ENCODE results near the gene RAD51. TPM values are rescaled to one million over a fixed set of nuclear protein-coding genes. Genes with fewer than 3 reads are reported as not detected.

Gene RAD51
- total RNA-seq, 1 donor from 2014 or later = 5.0 TPM

DNA sequence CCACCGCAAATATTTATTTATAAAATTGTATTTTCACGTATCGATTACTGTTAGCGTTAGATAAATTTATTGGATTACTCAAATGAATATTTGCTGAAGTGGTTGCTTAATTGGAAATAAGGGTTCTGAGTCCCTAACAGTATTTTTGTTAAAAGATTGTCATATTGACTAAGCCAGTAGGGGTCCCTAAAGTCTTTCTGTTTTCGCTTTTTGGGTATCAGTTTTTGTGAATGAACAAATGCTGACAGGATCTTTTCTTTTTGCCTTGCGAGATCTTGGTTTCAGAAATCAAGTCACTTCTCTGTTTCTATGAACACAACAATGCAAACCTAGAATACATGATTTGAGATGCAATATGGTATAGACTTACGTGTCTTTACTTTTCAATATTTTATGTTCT is 7.1 kb downstream of the RAD51 start:
- Mint-ChIP-seq H3K27ac (ENCODE audit: unreplicated experiment) (no peak overlapping the region), H3K4me3 (ENCODE audit: unreplicated experiment) (no peak overlapping the region), H3K36me3 (ENCODE audit: unreplicated experiment) (no peaks in the 10 kb centered on the region), H3K9me3 (ENCODE audit: unreplicated experiment) (no peaks in the 10 kb centered on the region), H3K4me1 (ENCODE audit: low read depth, unreplicated experiment) (no peaks in the 10 kb centered on the region), H3K27me3 (ENCODE audit: unreplicated experiment) (no peaks in the 10 kb centered on the region)
- no peak for DNase-seq
- TF ChIP-seq, protein P1, sequence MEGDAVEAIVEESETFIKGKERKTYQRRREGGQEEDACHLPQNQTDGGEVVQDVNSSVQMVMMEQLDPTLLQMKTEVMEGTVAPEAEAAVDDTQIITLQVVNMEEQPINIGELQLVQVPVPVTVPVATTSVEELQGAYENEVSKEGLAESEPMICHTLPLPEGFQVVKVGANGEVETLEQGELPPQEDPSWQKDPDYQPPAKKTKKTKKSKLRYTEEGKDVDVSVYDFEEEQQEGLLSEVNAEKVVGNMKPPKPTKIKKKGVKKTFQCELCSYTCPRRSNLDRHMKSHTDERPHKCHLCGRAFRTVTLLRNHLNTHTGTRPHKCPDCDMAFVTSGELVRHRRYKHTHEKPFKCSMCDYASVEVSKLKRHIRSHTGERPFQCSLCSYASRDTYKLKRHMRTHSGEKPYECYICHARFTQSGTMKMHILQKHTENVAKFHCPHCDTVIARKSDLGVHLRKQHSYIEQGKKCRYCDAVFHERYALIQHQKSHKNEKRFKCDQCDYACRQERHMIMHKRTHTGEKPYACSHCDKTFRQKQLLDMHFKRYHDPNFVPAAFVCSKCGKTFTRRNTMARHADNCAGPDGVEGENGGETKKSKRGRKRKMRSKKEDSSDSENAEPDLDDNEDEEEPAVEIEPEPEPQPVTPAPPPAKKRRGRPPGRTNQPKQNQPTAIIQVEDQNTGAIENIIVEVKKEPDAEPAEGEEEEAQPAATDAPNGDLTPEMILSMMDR (IDR thresholded peaks at IDR 0.05; ENCODE audit: partially characterized antibody, unreplicated experiment) = peak; percentile 44

DNA sequence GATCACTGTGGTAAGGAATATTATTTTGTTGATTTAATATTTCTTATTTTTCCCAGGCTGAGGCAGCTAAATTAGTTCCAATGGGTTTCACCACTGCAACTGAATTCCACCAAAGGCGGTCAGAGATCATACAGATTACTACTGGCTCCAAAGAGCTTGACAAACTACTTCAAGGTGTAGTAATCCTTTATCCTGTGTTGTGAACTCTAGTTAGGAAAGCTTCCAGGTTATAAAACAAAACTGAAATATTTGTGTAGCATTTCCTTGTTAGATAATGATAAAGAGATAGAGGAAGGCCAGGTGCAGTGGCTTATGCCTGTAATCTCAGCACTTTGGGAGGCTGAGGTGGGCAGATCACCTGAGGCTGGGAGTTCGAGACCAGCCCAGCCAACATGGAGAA is 11.1 kb downstream of the RAD51 start:
- Mint-ChIP-seq H3K4me1 (ENCODE audit: low read depth, unreplicated experiment) (no peaks in the 10 kb centered on the region), H3K27ac (ENCODE audit: unreplicated experiment) (no peak overlapping the region), H3K4me3 (ENCODE audit: unreplicated experiment) (no peak overlapping the region), H3K9me3 (ENCODE audit: unreplicated experiment) (no peaks in the 10 kb centered on the region), H3K36me3 (ENCODE audit: unreplicated experiment) (no peaks in the 10 kb centered on the region), H3K27me3 (ENCODE audit: unreplicated experiment) (no peaks in the 10 kb centered on the region)
- no peak for DNase-seq
- TF ChIP-seq, protein P1 (IDR thresholded peaks at IDR 0.05; ENCODE audit: partially characterized antibody, unreplicated experiment) = no peak

DNA sequence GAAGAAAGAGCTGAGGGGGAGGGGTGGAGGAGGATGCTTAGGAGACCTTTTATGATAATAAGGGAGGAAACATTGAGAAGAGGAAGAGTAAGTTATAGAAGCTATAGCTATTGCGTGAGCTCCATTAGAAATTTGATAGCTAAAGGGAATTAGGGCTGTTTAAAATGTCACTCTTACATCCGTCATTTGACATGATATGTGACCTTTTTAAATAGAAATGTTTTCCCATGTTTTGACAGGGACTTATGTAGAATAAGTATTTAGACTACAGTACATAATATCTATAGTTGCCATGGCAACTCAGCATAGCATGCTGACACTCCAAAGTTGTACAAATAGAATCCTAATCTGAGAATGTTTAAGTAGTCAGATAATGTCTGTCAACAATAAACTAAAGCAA is 19.2 kb downstream of the RAD51 start:
- TF ChIP-seq, protein P1 (IDR thresholded peaks at IDR 0.05; ENCODE audit: partially characterized antibody, unreplicated experiment) = no peak
- Mint-ChIP-seq H3K36me3 (ENCODE audit: unreplicated experiment) (no peaks in the 10 kb centered on the region), H3K27me3 (ENCODE audit: unreplicated experiment) (no peaks in the 10 kb centered on the region), H3K4me1 (ENCODE audit: low read depth, unreplicated experiment) (no peaks in the 10 kb centered on the region), H3K27ac (ENCODE audit: unreplicated experiment) (no peak overlapping the region), H3K4me3 (ENCODE audit: unreplicated experiment) (no peak overlapping the region), H3K9me3 (ENCODE audit: unreplicated experiment) (no peaks in the 10 kb centered on the region)
- DNase-seq = no peak

DNA sequence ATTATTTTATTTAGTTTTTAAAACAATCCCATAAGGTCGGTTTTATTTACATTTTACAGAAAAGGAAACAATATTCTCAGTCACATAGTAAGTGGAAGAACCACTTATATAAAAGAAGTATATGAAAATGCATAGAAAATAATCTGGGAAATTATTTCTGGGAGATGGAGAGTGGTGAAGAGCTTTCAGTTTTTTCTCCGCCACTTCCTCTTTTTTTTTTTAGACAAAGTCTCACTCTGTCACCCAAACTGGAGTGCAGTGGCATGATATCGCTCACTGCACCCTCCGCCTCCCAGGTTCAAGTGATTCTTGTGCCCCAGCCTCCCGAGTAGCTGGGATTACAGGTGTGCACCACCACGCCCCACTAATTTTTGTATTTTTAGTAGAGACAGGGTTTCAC is 21.2 kb downstream of the RAD51 start:
- H3K27me3 Mint-ChIP-seq (ENCODE audit: unreplicated experiment) = no peaks in the 10 kb centered on the region
- H3K4me3 Mint-ChIP-seq (ENCODE audit: unreplicated experiment) = no peak overlapping the region
- no peaks in the 10 kb centered on the region for H3K36me3 Mint-ChIP-seq (ENCODE audit: unreplicated experiment)
- no peak overlapping the region for H3K27ac Mint-ChIP-seq (ENCODE audit: unreplicated experiment)
- no peak for DNase-seq
- TF ChIP-seq, protein P1 (IDR thresholded peaks at IDR 0.05; ENCODE audit: partially characterized antibody, unreplicated experiment) = no peak
- no peaks in the 10 kb centered on the region for H3K4me1 Mint-ChIP-seq (ENCODE audit: low read depth, unreplicated experiment)
- H3K9me3 Mint-ChIP-seq (ENCODE audit: unreplicated experiment) = no peaks in the 10 kb centered on the region

DNA sequence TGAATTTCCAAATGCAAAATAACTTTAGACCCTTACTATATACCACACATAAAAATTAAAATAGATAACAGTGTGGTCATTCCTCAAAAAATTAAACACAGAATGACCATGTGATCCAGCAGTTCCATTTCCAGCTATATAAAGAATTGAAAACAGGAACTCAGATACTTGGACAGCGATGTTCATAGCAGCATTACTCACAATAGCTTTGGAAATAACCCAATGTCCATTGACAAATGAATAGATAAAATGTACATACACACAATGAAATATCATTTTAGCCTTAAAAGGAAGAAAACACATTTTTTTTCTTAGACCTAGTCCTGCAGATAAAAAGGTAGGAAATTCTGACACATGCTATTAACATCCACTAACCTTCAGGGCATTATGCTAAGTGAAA is 26.7 kb downstream of the RAD51 start:
- no peak overlapping the region for H3K27ac Mint-ChIP-seq (ENCODE audit: unreplicated experiment)
- H3K4me3 Mint-ChIP-seq (ENCODE audit: unreplicated experiment) = no peak overlapping the region
- TF ChIP-seq, protein P1 (IDR thresholded peaks at IDR 0.05; ENCODE audit: partially characterized antibody, unreplicated experiment) = no peak
- H3K9me3 Mint-ChIP-seq (ENCODE audit: unreplicated experiment) = no peaks in the 10 kb centered on the region
- no peaks in the 10 kb centered on the region for H3K4me1 Mint-ChIP-seq (ENCODE audit: low read depth, unreplicated experiment)
- DNase-seq = no peak
- H3K27me3 Mint-ChIP-seq (ENCODE audit: unreplicated experiment) = no peaks in the 10 kb centered on the region
- no peaks in the 10 kb centered on the region for H3K36me3 Mint-ChIP-seq (ENCODE audit: unreplicated experiment)
